Measurements from ENCODE around the gene TOM1L2.

- TF ChIP-seq CTCF (IDR thresholded peaks at IDR 0.05) = no peak
- TF ChIP-seq POLR2AphosphoS5 (IDR thresholded peaks at IDR 0.05; ENCODE audit: low read depth, low read length) = no peak
These were observed 13.0 kb upstream of the TOM1L2 start for GRCh38 chr17:17985153-17985552.

Measured in Panc1 (cell line).